GM21737 (cell line): Measurements from ENCODE around the gene UNK.

Source experiments
- ATAC-seq: cut with Tn5 transposase; IDR thresholded peaks from one replicate; pipeline ENCODE4 v1.9.1; 2021; ENCODE audit warnings: mild to moderate bottlenecking, moderate library complexity; ENCODE audit not compliant: unreplicated experiment

UNK gene

DNA sequence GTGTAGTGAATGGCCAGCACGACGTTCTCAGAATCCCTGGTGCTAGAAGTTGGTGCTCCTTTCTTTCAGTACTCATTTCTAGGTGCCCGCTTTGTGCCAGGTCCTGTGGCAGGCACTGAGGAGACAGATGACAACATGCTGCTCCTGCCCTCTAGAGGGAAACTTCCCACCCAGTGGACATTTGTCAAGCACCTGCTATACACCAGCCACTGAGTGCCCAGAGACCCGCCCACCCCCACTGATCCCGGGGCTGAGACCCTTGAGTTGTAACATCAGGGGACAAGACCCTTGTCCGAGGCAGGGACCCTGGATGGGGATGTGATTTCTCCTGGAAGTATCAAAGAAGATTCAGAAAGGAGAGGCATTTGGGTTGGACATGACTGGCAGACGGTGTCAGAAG, 34.5 kb downstream of the UNK start:
- ATAC-seq = no peak

DNA sequence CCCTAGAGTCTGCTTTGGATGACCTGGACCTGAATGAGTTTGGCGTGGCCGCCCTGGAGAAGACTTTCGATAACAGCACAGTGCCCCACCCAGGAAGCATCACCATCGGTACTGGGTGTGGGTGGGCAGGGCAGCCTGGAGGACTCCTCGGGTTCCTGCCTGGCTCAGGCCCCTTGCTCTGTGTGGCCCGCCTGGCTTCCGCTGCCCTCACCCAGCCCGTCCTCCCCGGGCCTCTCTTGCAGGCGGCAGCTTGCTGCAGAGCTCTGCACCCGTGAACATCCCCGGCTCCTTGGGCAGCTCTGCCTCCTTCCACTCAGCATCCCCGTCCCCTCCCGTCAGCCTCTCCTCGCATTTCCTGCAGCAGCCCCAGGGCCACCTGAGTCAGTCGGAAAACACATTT, 35.1 kb downstream of the UNK start:
- ATAC-seq = no peak

DNA sequence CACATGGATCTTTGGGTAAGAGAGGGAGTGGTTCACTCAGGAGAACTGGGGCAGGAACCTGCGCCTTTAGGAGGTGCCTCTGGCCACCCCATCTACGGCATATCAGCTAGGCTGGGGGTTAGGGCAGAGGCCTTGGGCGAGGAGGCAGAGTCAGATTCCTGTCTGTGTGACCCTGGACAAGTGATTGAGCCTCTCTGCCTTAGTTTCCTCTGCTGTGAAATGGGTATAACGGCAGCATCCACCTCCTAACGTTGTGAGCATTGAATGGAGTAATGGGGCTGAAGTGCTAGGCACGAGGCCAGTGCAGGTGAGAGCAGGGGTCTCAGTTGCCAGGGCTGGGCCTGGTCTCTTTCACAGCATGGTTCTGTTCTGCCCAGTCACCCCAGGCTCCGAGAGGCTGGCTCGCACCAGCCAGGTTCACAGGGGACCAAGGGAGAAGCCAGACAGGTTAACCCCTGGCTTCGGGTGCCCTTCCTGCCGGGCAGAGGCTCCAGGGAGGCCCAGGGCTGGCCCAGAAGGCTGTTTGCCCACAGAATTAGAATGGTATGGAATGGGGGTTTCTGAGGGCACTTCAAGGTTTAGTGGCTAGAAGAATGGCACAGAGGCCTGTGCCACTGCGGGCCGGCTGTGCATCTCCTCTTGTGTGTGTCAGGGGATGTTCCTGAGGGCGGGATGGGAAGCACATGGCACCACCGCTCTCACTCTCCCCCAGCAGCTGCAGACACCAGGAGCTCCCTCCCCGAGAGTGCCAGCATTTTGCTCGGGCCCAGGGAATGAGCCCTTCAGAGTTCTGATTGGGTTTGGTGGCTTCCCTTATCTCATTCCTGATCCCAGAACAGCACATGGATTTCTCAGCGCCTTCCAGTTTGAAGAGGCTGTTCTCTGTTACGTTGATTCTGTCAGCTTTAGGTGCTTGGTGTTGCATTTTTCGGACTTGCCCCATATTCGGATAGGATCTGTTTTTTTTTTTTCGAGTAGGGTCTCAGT, 35.8 kb downstream of the UNK start:
- ATAC-seq = no peak

DNA sequence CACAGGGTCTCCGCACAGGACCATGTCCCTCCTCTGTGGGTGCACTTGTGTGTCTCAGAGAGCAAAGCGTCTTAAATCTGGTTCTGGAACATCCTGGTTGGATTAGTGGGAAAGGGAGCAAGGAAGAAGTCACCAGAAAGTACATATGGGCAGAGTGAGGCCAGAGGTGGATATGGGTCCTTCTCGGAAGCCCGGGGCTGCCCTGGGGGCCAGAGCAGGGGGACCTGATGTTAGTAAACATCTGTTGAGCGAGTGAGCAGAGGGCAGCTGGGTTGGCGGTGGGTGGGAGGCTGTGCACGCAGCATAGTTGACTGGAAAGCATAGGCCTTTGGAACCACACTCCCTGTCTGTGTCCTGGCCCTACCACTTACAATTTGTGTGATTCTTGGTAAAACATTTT, 36.9 kb downstream of the UNK start:
- ATAC-seq = no peak

DNA sequence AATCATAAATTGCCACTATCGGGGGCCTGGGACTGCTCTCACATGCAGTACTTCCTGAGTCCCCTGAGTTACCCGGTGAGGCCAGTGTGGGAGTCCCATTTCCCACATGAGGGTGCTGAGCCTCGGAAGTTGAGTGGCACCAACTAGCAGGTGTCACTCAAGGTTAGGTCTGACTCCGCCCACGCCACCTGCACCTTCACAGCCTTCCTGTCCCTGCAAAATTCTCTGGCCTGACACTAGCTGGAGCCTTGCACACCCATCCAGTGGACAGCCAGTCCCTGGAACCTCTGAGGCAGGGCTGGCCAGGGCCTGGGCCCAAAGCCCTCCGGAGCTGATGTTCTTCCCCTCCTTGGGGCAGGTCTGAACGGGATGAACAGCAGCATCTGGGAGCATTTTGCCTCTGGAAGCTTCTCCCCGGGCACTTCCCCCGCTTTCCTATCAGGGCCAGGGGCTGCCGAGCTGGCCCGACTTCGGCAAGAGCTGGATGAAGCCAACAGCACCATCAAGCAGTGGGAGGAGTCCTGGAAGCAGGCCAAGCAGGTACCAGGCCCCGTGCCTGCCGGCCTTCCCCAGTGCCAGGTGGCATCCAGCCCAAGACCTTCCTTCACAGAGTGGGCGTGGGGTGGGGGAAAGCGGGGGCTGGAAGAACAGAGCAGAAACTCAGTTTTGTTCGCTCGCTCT, 37.7 kb downstream of the UNK start:
- no peak for ATAC-seq

DNA sequence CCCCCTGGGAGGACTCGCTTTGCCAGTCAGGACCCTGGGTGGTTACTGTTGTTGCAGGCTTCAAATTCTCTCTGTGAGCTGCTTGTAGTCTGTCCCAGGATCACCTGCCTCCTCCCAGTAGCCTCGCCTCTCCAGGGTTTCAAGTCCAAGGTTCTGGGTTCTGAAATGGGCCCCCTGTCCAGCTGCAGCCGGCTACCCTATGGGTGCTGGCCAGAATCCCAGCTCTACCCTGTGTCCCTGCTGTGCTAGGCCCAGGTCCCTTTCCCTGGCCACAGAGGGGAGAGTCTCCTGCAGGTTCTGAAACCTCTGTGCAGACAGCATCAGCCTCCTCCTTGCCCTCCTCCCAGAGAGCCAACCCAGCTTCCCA, 38.2 kb downstream of the UNK start:
- no peak for ATAC-seq

DNA sequence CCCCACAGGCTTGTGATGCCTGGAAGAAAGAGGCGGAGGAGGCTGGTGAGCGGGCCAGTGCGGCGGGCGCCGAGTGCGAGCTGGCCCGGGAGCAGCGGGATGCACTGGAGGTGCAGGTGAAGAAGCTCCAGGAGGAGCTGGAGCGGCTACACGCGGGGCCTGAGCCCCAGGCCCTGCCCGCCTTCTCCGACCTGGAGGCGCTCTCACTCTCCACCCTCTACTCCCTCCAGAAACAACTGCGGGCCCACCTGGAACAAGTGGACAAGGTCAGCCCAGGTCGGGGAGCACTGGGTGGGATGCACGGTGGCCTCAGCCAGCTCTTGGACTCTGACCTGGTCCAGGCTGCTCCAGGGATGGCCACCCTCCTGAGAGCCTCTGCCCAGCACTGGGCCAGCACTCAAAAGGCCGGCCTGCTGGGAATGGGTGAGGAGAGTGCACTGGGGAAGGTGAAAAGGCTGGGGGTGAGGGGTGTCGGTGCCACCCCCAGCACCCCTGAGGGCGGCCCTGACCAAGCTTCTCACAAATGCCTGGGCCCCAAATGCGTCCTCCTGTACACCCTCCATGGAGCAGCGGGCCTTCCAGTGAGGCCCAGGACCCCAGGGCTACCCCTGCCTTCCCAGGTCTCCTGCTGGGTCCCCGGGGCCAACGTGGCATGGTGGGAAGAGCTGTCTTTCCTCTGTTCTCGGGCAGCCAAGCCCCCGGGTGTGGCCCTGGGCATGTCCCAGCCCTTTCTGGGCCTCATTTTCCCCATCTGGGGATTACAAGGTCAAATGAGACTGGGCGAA, 38.8 kb downstream of the UNK start:
- no peak for ATAC-seq

DNA sequence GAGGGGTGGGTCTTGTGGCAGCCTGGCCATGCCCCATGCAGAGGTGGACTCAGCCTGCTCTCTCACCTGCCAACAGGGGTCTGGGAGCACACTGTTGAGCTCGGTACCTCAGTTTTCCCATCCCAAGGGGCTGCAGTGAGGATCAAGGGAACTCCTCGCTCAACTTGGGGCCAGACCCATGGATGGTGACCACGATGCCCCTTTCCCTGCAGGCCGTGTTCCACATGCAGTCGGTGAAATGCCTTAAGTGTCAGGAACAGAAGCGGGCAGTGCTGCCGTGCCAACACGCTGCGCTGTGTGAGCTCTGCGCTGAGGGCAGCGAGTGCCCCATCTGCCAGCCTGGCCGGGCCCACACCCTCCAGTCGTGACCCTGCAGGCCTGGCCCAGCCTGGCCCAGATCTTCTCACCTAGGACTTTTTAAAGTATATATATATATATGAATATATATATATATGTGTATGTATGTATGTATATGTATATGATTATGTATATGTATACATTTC, 39.5 kb downstream of the UNK start:
- ATAC-seq = no peak

DNA sequence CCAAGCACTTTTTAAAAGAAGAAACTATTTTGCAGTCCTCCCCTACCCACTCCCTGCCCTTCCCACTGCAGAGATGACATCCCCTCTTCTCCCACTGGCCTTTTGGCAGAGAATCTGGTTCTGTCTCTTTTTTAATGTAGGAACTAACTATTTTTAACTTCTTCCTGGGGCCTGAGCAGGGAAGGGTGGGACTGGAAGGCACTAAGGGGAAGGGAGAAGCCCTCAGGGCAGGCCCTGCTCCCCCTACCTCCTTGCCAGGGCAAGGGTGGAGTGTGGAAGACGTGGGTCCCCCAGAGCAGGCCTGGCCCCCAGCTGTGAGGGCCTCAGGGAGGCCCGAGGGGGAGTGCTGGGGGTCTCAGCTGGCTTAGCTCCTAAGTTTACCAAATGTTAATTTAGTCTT, 40.1 kb downstream of the UNK start:
- ATAC-seq = no peak

DNA sequence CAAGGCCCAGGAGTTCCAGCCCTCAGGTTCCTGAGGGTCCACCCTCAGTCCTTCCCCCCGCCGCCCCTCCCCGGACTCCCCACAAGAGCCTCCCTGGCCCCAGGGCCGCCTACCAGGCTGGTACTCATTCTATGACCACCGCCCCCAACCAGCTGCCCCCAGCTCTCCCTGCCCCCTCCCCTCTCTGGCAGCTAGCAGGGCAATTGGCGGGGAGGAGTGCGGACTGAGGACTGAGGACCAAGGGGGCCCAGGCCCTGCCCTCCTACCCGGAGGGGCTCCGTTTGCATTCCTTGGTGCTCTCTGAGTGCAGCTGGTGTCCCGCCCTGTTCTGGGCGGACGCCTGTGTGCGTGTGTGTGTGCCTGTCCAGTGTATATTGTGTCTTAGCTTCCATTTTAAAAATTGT, 40.5 kb downstream of the UNK start:
- no peak for ATAC-seq

DNA sequence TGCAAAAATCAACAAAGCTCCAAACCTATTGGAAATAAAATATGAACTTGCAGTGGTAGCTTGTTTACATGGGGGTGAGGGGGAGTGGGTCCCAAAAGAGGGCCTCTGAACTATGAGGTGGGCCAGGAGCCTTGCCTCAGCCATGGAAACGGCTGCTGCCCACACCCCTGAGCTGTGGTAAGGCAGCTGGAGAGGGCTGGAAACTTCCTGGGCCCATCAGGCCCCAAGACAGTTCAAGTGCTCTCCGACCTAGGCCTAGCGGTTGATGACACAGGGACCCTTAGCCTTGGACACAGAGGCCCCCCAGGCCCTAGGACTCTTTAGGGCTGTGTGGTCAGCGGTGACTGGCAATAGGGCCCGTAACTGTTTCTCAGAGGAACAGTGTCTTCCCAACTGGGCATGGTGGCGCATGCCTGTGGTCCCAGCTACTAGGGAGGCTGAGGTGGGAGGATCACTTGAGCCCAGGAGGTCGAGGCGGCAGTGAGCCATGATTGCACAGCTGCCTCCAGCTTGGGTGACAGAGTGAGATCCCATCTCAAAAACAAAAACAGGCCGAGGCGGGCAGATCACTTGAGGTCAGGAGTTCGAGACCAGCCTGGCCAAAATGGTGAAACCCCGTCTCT, 41.3 kb downstream of the UNK start:
- ATAC-seq = no peak

DNA sequence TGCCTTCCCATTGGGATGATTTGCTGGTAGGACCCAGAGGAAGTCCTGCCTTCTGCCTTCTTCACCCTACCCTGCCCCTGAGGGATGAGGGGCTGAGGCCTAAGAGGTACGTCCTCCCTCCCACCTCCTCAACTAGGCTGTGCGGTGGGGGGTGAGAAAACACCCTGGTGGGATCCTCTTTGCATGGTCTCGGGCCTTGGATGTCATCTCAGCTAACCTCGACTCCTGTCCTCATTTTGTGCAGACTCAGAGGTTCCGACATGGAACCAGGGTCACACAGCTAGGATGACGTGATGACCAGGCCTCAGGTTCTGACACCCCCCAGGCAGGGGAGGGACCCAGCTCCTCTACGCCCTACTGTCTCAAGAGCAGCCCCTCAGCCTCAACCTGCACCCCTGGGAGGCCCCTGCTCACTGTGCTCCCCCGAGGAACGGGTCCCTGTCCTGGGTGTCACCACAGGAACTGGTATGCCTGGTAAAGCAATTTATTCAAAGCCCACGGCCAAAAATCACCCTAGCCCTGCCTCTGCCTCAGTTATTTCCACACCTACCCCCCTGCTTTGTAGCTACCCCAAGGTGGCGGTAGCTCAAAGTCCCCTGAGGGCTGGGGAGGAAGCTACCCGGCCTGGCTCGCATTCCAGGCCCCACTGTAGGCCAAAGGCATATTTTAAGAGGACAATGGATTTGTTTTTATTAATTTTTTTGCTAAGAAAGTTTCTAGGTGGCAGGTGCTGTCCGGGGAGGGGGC, 42.1 kb downstream of the UNK start:
- no peak for ATAC-seq

DNA sequence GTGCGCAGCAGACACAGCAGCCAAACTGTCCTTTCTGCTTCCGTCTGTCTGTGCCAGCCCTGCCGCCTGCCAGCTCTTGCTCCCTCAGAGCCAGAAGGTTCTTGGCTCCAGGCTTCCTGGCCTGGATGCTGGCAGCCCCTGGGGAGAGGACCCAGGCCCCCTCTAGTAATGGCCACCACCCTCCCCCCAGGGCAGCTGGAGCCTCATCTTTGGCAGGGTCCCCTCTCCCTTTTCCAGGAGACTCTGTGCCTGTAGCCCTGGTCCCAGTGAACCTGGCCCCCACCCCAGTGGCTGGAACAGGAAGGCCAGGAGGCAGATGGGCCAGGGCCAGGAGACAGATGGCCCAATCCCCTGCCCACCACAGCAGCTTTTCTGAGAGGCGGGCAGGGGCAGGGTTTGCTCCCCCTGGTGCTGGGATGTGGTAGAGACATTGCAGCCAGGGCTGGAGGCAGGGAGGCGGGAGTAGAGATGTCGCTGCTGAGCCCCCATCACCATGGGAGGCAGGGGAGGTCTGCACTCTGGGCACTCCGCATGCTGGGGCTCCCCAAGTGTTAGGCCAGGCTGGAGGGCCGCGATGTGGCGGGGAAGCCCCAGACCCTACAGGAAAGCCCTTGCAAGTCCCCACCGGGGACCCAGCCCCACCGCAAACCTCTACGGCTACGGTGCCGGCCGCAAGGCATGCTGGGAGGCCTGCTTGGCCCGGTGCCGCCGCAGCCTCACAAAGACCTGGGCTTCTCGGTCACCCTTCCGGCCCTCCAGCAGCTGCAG, 42.9 kb downstream of the UNK start:
- ATAC-seq = no peak

DNA sequence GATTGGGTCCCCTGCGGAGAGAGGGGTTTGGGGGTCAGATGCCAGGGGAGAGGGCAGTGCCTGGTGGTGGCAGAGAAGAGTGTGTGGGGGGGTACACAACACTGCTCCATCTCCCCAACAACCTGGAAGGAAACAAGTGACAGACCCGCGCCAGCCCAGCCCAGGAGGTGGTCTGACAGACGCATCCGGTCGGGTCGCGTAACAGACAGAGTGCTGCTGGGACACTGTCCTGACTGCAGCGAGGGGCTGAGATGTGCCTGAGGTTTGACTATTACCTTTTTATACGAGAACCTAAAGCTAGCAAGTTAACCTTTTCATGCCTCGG, 43.4 kb downstream of the UNK start:
- ATAC-seq = no peak

DNA sequence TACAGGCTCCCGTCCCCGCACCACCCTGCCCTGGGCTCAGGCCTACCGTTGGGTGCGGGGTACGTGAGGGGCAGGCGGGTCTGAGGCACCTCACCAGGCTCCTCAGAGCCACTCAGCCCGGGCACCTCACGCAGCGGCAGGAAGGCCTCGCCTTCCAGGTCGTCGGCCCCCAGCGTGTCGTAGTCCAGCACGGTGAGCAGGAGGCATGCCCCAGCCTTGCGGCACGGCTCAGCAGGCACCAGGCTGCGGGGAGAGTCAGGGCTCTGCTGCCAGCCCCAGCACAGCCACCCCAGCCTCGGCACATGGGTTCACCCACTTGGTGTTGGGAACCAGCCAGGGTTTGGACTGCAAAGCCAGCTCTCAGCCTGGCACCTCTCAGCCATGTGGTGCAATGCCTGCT, 44.1 kb downstream of the UNK start:
- ATAC-seq = no peak

DNA sequence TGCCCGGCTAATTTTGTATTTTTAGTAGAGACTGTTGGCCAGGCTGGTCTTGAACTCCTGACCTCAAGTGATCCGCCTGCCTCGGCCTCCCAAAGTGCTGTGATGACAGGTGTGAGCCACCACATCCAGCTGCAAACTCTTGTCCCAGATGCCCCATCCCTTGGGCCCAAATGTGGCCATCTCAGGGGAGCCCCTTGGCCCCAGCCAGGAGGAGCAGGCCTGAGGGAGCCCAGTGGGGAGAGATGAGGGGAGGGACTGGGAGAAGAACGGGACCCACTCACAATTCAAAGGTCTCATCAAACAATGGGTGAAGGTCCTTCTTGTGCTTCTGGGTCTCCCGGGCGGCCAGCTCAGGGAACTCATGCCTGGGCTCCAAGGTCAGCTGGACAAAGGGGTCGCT, 45.1 kb downstream of the UNK start:
- ATAC-seq = no peak

DNA sequence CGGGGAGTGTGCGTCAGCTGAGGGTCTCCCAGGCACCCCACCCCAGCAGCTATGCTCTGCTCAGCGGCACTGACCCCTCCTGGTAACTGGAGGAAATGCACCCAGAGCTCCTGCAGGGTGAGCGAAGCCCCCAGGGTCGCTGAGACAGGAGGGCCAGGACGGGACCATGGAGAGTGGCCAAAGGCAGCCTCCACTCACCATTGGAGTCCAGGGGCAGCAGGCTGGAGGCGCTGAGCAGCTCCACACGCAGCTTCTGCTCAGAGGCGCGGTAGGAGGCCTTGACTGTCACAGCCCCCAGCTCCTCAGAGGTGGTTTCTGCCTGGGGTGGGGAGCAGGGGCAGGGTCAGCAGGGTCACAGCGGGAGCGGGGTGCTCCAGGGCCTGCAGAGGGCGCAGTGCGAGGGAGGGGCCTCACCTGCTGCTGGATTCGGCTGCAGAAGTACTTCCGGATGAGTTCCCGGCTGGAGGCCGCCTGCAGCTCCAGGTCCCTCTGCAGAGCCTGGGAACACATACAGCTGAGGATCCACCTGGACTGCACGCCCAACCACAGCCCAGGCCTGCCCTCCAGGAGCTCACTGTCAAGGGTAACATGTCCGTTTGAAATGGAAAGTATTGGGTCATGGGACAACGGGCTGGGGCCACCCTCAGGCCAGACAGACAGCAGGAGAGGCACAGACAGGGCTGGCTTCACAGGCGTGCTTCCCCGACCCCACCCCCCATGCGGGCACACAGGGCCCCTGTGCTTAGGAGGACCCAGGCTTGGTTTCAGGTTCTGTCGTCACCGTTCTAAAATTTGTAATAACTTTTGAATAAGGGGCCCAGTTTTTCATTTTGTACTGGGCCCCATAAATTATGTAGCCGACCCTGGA, 45.8 kb downstream of the UNK start:
- no peak for ATAC-seq

DNA sequence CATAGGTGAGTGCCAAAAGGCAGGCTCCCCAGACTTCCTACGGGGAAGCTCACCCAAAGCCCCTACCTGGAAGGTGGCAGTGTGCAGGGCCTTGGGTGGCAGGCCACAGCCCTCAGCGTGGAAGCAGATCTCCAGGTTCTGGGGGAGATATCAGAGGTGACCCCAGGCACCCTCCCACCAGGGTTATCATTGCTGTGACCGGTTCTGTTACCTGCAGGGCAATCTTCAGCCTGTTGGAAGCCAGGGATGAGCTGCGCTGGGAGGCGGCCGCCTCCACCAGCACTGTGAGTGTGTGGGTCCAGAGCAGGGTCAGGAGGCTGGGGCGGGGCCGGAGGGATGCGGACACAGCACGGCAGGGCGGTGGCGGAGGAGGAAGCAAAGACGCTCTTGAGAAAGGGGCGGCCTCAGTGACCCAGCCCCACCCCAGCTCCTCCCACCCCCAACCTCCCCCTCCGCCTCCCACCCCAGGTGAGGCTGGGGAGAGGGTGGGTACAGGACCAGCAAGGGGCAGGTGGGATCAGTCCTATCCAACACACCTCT, 46.5 kb downstream of the UNK start:
- ATAC-seq = no peak
